Left cardiac atrium (tissue), 4 donors: ENCODE measurements around the gene WNK1. TPM values are rescaled to one million over a fixed set of nuclear protein-coding genes. Genes with fewer than 3 reads are reported as not detected.
"Not testable (repeated sequence)": the region's sequence is repeated elsewhere in the genome, so short reads cannot be mapped to it uniquely, and the experiment has no call there.

ENCODE experiments used
- ATAC-seq, 2 donors: fragments of 200-7000 bp; cut with Tn5 transposase; one replicate each; pipeline ENCODE4 v1.9.1; 2020; ENCODE audit warnings: mild to moderate bottlenecking in 2 of 2, moderate library complexity in 2 of 2
- DNase-seq: peaks from one replicate; pipeline ENCODE4 v3.0.0-alpha.2; 2020
- intact Hi-C, 2 donors: fragments of 100-400 bp; cut with DNase I; formaldehyde crosslinking; loops; one replicate each; pipeline versions ENCODE4 v1.14.1 to v1.15.1; 2022 to 2023
- total RNA-seq, 2 donors: library from RNA; stranded (reverse); fragmentation: NEBNext Ultra II Directional; extraction: Animal tissue kit (Norgen Biotek cat#: 25700); gene quantifications; one replicate each; pipeline ENCODE4 v1.2.1, GENCODE V29; 2021
- donor health status: DM: no; HTN: yes; CAD: no.
- donor health status: DM: no; HTN: yes; CAD: no; lungs with severe emphysema.
- donor health status: DM: yes; HTN: yes; CAD: no.
- donor health status: Dilated cardiomyopathy.

Gene WNK1
- total RNA-seq, 2 donors from 2014 or later, result 251 to 255 TPM

- no peak for ATAC-seq
- no peak for DNase-seq
- intact Hi-C loops, result no loop called here
Observed at GRCh38 chr12:835754-836518, 83.6 kb downstream of the WNK1 start.

GRCh38 chr12:836952-837351 is 84.6 kb downstream of the WNK1 start:
- no peak for DNase-seq
- intact Hi-C loops, result no loop called here
- ATAC-seq, result no peak

- ATAC-seq, result no peak
- intact Hi-C loops, result no loop called here
- no peak for DNase-seq
Observed at GRCh38 chr12:837548-837947, 85.2 kb downstream of the WNK1 start.

- no peak for ATAC-seq
- intact Hi-C loops, result no loop called here
Observed at GRCh38 chr12:843609-844008, 91.2 kb downstream of the WNK1 start.

GRCh38 chr12:846421-846820 is 94.0 kb downstream of the WNK1 start:
- intact Hi-C loops, result no loop called here
- ATAC-seq, result no peak

More at GRCh38 chr12:843609-844008, 91.2 kb downstream of the WNK1 start:
- DNase-seq, result no peak

GRCh38 chr12:848173-848865 is 95.9 kb downstream of the WNK1 start:
- intact Hi-C loops, result no loop called here
- ATAC-seq (peak in 1 of 2 donors; percentile 24), DNase-seq (no peak)

More at GRCh38 chr12:846421-846820, 94.0 kb downstream of the WNK1 start:
- no peak for DNase-seq

- ATAC-seq, result no peak
- intact Hi-C loops, result no loop called here
- no peak for DNase-seq
Observed at GRCh38 chr12:848882-849527, 96.6 kb downstream of the WNK1 start.

- ATAC-seq, intact Hi-C loops, DNase-seq: not testable (repeated sequence)
Observed at GRCh38 chr12:849733-850437, 97.5 kb downstream of the WNK1 start.

- ATAC-seq (peak; percentile 27 to 42), DNase-seq (no peak)
- intact Hi-C loops, result no loop called here
Observed at GRCh38 chr12:851343-851742, 99.0 kb downstream of the WNK1 start.

GRCh38 chr12:851913-852312 is 99.5 kb downstream of the WNK1 start:
- peak in 1 of 2 donors; percentile 58 for ATAC-seq
- no peak for DNase-seq
- intact Hi-C loops, result no loop called here

- no peak for ATAC-seq
- intact Hi-C loops, result no loop called here
- DNase-seq, result no peak
Observed at GRCh38 chr12:852864-853263, 100.5 kb downstream of the WNK1 start.

GRCh38 chr12:857611-858010 is 105.2 kb downstream of the WNK1 start:
- intact Hi-C loops, result no loop called here
- ATAC-seq, result peak in 1 of 2 donors; percentile 95
- DNase-seq, result peak; percentile 47

GRCh38 chr12:862303-862911 is 110.0 kb downstream of the WNK1 start:
- ATAC-seq (no peak), DNase-seq (no peak)
- intact Hi-C loops, result no loop called here

GRCh38 chr12:863285-863684 is 110.9 kb downstream of the WNK1 start:
- intact Hi-C loops, result no loop called here
- ATAC-seq (no peak), DNase-seq (no peak)

- intact Hi-C loops, result no loop called here
- no peak for ATAC-seq
- no peak for DNase-seq
Observed at GRCh38 chr12:865614-866013, 113.2 kb downstream of the WNK1 start.

- no peak for ATAC-seq
- intact Hi-C loops, result no loop called here
- DNase-seq, result no peak
Observed at GRCh38 chr12:867905-868304, 115.5 kb downstream of the WNK1 start.

- intact Hi-C loops, result no loop called here
- no peak for ATAC-seq
- DNase-seq, result no peak
Observed at GRCh38 chr12:868722-869121, 116.3 kb downstream of the WNK1 start.

GRCh38 chr12:870378-870777 is 118.0 kb downstream of the WNK1 start:
- ATAC-seq, result no peak
- no peak for DNase-seq
- intact Hi-C loops, result no loop called here

- ATAC-seq (peak in 1 of 2 donors; percentile 39), DNase-seq (no peak)
- intact Hi-C loops, result no loop called here
Observed at GRCh38 chr12:873954-874353, 121.6 kb downstream of the WNK1 start.
